Psoas muscle (tissue), 8 donors: Measurements from ENCODE around the gene POMC. TPM values are rescaled to one million over a fixed set of nuclear protein-coding genes. Genes with fewer than 3 reads are reported as not detected.
"Not testable (repeated sequence)": the region's sequence is repeated elsewhere in the genome, so short reads cannot be mapped to it uniquely, and the experiment has no call there.

Source experiments
- ATAC-seq, 4 donors: fragments of 200-7000 bp; cut with Tn5 transposase; one replicate each; pipeline ENCODE4 v1.9.1; 2020; ENCODE audit warnings: moderate library complexity in 3 of 4, mild to moderate bottlenecking in 2 of 4
- DNase-seq, 2 donors: peaks; one replicate each; pipeline ENCODE4 v3.0.0-alpha.2; 2020
- H3K27ac ChIP-seq: fragments of 200-600 bp; one replicate; pipeline ENCODE4 v1.8.0; 2022
- H3K27me3 ChIP-seq, 3 donors: fragments of 200-600 bp in 1 of 3; one replicate each; pipeline versions ENCODE4 v1.6.1 to v1.8.0; 2013 to 2022; ENCODE audit warnings: low read length in 2 of 3, mild to moderate bottlenecking in 2 of 3, moderate library complexity in 1 of 3; ENCODE audit not compliant: insufficient read depth in 3 of 3
- H3K36me3 ChIP-seq, 2 donors: fragments of 200-600 bp in 1 of 2; one replicate each; pipeline versions ENCODE4 v1.6.1 to v1.8.0; 2013 to 2022; ENCODE audit warnings: low read depth in 1 of 2, mild to moderate bottlenecking in 1 of 2, moderate library complexity in 1 of 2; ENCODE audit not compliant: insufficient read depth in 1 of 2
- H3K4me1 ChIP-seq: fragments of 200-600 bp; one replicate; pipeline ENCODE4 v1.8.0; 2022
- H3K4me3 ChIP-seq: fragments of 200-600 bp; one replicate; pipeline ENCODE4 v1.8.0; 2022; ENCODE audit warnings: mild to moderate bottlenecking
- H3K9me3 ChIP-seq: fragments of 200-600 bp; one replicate; pipeline ENCODE4 v1.8.0; 2022
- WGBS, 3 donors: extraction: QIAGEN DNeasy Blood & Tissue Kit; methylation state at CpG; one replicate each; pipeline versions ENCODE4 v1.1.6 to v1.1.7; 2013; 5-methylcytosine and 5-hydroxymethylcytosine counted together
- intact Hi-C, 2 donors: fragments of 100-400 bp; cut with DNase I; formaldehyde crosslinking; loops; one replicate each; pipeline versions ENCODE4 v1.11.0 to v1.14.2; 2022
- polyA plus RNA-seq, 3 donors: library from polyadenylated mRNA; stranded (reverse); fragments of 200-250 nt; gene quantifications; one replicate each; pipeline ENCODE4 v1.2.3, GENCODE V29; 2013
- total RNA-seq, 4 donors: library from RNA; stranded (reverse); fragmentation: NEBNext Ultra II Directional in 2 of 4; extraction: Animal tissue kit (Norgen Biotek cat#: 25700) in 2 of 4; gene quantifications; one replicate each; pipeline versions ENCODE4 v1.2.1 to v1.2.4, GENCODE V29; 2021 to 2023
- TF ChIP-seq, protein P1 (sequence below): fragments of 200-600 bp; IDR thresholded peaks from one replicate; pipeline ENCODE4 v1.8.0; 2022; ENCODE audit warnings: antibody characterized with exemption
- donor health status: healthy with polysubstance abuse.
- donor health status: DM: no; HTN: no; CAD: no; lungs with moderate emphysema.
- donor health status: Bipolar disorder and iron deficiency.
- donor health status: healthy.
- donor health status: DM: yes; HTN: yes; CAD: no.
- donor health status: DM: no; HTN: no; CAD: no.
- donor health status: DM: no; HTN: no; CAD: no.
- donor health status: DM: yes; HTN: yes; CAD: no.

The POMC gene
- total and polyA plus RNA-seq, 7 donors, result 1.8 to 15.2 (median 3.3) TPM

DNA sequence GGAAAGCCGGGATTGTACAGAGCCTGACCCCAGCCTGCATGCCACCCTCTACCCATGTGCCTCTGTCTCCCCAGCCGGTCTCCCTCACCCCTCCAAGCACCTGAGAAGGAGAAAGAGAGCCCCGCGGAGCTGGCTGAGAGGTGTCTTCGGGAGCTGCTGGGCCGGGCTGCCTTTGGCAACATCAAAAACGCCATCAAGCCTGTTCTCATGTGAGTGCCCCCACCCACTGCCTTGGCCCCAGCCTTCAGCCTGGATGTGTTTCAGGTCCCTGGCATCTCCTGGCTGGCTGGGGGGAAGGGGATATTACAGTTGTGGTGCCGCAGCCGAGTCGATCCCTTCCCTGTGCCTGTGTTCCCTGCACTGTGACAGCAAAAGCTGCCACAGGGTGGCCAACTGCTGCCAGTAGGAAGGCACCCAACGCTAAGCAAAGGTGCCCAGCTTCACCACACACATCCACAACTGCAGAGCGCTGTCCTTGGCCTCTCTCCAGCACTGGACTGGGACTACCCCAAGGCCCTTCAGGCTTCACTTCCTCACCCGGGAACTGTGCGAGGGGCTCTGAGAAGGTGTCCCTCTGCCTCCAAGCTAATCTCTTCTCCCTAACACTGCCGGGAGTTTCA is 38.4 kb downstream of the POMC start:
- TF ChIP-seq, protein P1, sequence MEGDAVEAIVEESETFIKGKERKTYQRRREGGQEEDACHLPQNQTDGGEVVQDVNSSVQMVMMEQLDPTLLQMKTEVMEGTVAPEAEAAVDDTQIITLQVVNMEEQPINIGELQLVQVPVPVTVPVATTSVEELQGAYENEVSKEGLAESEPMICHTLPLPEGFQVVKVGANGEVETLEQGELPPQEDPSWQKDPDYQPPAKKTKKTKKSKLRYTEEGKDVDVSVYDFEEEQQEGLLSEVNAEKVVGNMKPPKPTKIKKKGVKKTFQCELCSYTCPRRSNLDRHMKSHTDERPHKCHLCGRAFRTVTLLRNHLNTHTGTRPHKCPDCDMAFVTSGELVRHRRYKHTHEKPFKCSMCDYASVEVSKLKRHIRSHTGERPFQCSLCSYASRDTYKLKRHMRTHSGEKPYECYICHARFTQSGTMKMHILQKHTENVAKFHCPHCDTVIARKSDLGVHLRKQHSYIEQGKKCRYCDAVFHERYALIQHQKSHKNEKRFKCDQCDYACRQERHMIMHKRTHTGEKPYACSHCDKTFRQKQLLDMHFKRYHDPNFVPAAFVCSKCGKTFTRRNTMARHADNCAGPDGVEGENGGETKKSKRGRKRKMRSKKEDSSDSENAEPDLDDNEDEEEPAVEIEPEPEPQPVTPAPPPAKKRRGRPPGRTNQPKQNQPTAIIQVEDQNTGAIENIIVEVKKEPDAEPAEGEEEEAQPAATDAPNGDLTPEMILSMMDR, result no peak
- WGBS, 3 donors, result 75 to 86% (median 81%) methylated on average over 15 of the region's 15 CpGs
- Histone ChIP-seq H3K27ac (no peak overlapping the region), H3K4me3 (no peak overlapping the region), H3K36me3 (peaks cover 0 to 4% of the 10 kb centered on the region in 2 donors), H3K9me3 (no peaks in the 10 kb centered on the region), H3K4me1 (no peaks in the 10 kb centered on the region), H3K27me3 (no peaks in the 10 kb centered on the region)
- no peak for ATAC-seq
- peak in 1 of 2 donors; percentile 38 for DNase-seq
- intact Hi-C loops, result loop anchor here (1.0 to 5.0 kb wide), 4 partner anchors 53 to 155 kb away; partner anchors contain the start of gene EFR3B (in 1 of the 2)

GRCh38 chr2:25127646-25128045 is 40.7 kb downstream of the POMC start:
- Histone ChIP-seq H3K27me3 (no peaks in the 10 kb centered on the region), H3K4me1 (no peaks in the 10 kb centered on the region), H3K36me3 (no peaks in the 10 kb centered on the region), H3K27ac (no peak overlapping the region), H3K4me3 (no peak overlapping the region), H3K9me3 (no peaks in the 10 kb centered on the region)
- ATAC-seq (no peak), DNase-seq (no peak)
- intact Hi-C loops, result loop anchor here in 1 of 2 donors (5.0 kb wide), 2 partner anchors 50 to 85 kb away; partner anchors contain the start of gene EFR3B
- TF ChIP-seq, protein P1, result no peak
- 60 to 69% (median 60%) methylated on average over 5 of the region's 5 CpGs for whole genome bisulfite sequencing, 3 donors

DNA sequence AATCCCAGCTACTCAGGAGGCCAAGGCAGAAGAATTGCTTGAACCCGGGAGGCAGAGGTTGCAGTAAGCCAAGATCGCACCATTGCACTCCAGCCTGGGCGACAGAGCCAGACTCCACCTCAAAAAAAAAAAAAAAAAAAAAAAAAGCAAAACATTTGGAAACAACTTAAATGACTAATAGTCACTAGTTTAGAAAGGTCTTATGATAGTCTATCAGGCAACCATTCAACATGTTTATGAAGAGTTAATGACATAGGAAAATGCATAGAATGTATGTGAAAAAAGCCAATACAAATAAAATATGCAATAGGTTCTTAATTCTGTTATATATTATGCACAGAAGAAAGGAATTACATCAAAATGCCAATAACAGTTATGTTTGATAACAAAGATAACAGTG is 41.3 kb downstream of the POMC start:
- not testable (repeated sequence) for DNase-seq, H3K4me3 ChIP-seq, H3K9me3 ChIP-seq, H3K27me3 ChIP-seq, H3K36me3 ChIP-seq, ATAC-seq, H3K4me1 ChIP-seq, H3K27ac ChIP-seq
- intact Hi-C loops, result loop anchor here in 1 of 2 donors (5.0 kb wide), 2 partner anchors 50 to 85 kb away; partner anchors contain the start of gene EFR3B
- 75 to 93% (median 90%) methylated on average over 3 of the region's 3 CpGs for WGBS, 3 donors

DNA sequence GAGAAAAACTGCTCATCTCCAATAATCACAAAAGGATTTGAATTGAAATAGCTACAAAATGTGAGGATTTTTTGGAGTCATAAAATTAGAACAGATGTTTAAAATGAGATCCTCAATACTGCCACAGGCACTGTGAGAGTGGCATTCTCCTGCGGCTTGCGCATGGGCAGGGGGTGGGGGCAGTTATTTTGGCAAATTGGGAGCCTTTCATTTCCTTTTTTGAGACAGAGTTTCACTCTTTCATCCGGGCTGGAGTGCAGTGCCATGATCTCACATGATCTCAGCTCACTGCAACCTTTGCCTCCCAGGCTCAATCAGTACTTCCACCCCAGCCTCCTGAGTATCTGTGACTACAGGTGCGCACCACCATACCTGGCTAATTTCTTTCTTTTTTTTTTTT is 42.4 kb downstream of the POMC start:
- no peak overlapping the region for H3K27ac ChIP-seq
- no peaks in the 10 kb centered on the region for H3K9me3 ChIP-seq
- H3K4me1 ChIP-seq, result no peaks in the 10 kb centered on the region
- ATAC-seq, result no peak
- no peak for DNase-seq
- TF ChIP-seq, protein P1, result no peak
- intact Hi-C loops, result loop anchor here in 1 of 2 donors (5.0 kb wide), 2 partner anchors 49 to 84 kb away; partner anchors contain the start of gene EFR3B
- WGBS, 3 donors, result 88 to 93% (median 92%) methylated on average over 4 of the region's 4 CpGs
- H3K4me3 ChIP-seq, result no peak overlapping the region
- H3K36me3 ChIP-seq, result no peaks in the 10 kb centered on the region
- no peaks in the 10 kb centered on the region for H3K27me3 ChIP-seq

- Histone ChIP-seq H3K9me3 (no peaks in the 10 kb centered on the region), H3K36me3 (no peaks in the 10 kb centered on the region), H3K4me3 (no peak overlapping the region), H3K27me3 (no peaks in the 10 kb centered on the region), H3K27ac (no peak overlapping the region), H3K4me1 (no peaks in the 10 kb centered on the region)
- DNase-seq (no peak), ATAC-seq (no peak)
- intact Hi-C loops, result loop anchor here in 1 of 2 donors (5.0 kb wide), 2 partner anchors 48 to 83 kb away; partner anchors contain the start of gene EFR3B
- TF ChIP-seq, protein P1, result no peak
- 67 to 85% (median 76%) methylated on average over 7 of the region's 7 CpGs for WGBS, 3 donors
Measured at GRCh38 chr2:25125189-25125588, 43.2 kb downstream of the POMC start.
